ENCODE data around the gene LRP2BP.
"Not testable (repeated sequence)": the region's sequence is repeated elsewhere in the genome, so short reads cannot be mapped to it uniquely, and the experiment has no call there.

The LRP2BP gene

GRCh38 chr4:185325721-185326120 lies 70.0 kb downstream of the LRP2BP start:
- DNase-seq (ENCODE audit: low read depth in 2 of 2) = not testable (repeated sequence)

GRCh38 chr4:185324361-185324760 lies 71.4 kb downstream of the LRP2BP start:
- not testable (repeated sequence) for DNase-seq (ENCODE audit: low read depth in 2 of 2)

- no peak for DNase-seq (ENCODE audit: low read depth in 2 of 2)
These were observed 72.1 kb downstream of the LRP2BP start for GRCh38 chr4:185323606-185324005.

GRCh38 chr4:185322803-185323202 lies 72.9 kb downstream of the LRP2BP start:
- no peak for DNase-seq (ENCODE audit: low read depth in 2 of 2)

GRCh38 chr4:185318679-185319078 lies 77.0 kb downstream of the LRP2BP start:
- no peak for DNase-seq (ENCODE audit: low read depth in 2 of 2)

- DNase-seq (ENCODE audit: low read depth in 2 of 2) = no peak
These were observed 77.8 kb downstream of the LRP2BP start for GRCh38 chr4:185317880-185318279.

GRCh38 chr4:185317462-185317861 lies 78.3 kb downstream of the LRP2BP start:
- DNase-seq (ENCODE audit: low read depth in 2 of 2) = not testable (repeated sequence)

Data from stimulated activated CD8-positive, alpha-beta memory T cell treated with anti-CD3 and anti-CD28 coated beads, Interleukin-2, amount 100 ng/mL, for 48 hours (primary cell).